GM21447 (cell line): Measurements from ENCODE around the gene PPP1R2B.
"Not testable (repeated sequence)": the region's sequence is repeated elsewhere in the genome, so short reads cannot be mapped to it uniquely, and the experiment has no call there.

Experiments used
- ATAC-seq: cut with Tn5 transposase; IDR thresholded peaks from one replicate; pipeline ENCODE4 v1.9.1; 2021; ENCODE audit not compliant: unreplicated experiment

PPP1R2B gene

GRCh38 chr5:156850206-156850751, at the start of gene PPP1R2B:
PPP1R2B (plus strand) TSS chr5:156850295; CDS start chr5:156850563, 268 bp downstream.
- no peak for ATAC-seq

- ATAC-seq = no peak
Observed at GRCh38 chr5:156800929-156801328, 49.2 kb upstream of the PPP1R2B start.

GRCh38 chr5:156802501-156802900, 47.6 kb upstream of the PPP1R2B start:
- ATAC-seq = no peak

GRCh38 chr5:156803404-156803803, 46.7 kb upstream of the PPP1R2B start:
- no peak for ATAC-seq

- ATAC-seq = no peak
Observed at GRCh38 chr5:156812959-156813358, 37.1 kb upstream of the PPP1R2B start.

GRCh38 chr5:156815988-156816599, 34.0 kb upstream of the PPP1R2B start:
- ATAC-seq = peak; percentile 64

- no peak for ATAC-seq
Observed at GRCh38 chr5:156819537-156819936, 30.6 kb upstream of the PPP1R2B start.

GRCh38 chr5:156819967-156820581, 30.0 kb upstream of the PPP1R2B start:
- ATAC-seq = no peak

- ATAC-seq = no peak
Observed at GRCh38 chr5:156824241-156824640, 25.9 kb upstream of the PPP1R2B start.

- no peak for ATAC-seq
Observed at GRCh38 chr5:156824800-156825199, 25.3 kb upstream of the PPP1R2B start.

GRCh38 chr5:156825688-156826087, 24.4 kb upstream of the PPP1R2B start:
- ATAC-seq = no peak

- peak; percentile 79 for ATAC-seq
Observed at GRCh38 chr5:156826150-156826549, 23.9 kb upstream of the PPP1R2B start.

- ATAC-seq = no peak
Observed at GRCh38 chr5:156834916-156835315, 15.2 kb upstream of the PPP1R2B start.

GRCh38 chr5:156835905-156836304, 14.2 kb upstream of the PPP1R2B start:
- ATAC-seq = peak; percentile 65

- ATAC-seq = no peak
Observed at GRCh38 chr5:156836846-156837245, 13.2 kb upstream of the PPP1R2B start.

- ATAC-seq = no peak
Observed at GRCh38 chr5:156838961-156839360, 11.1 kb upstream of the PPP1R2B start.

GRCh38 chr5:156841737-156842136, 8.4 kb upstream of the PPP1R2B start:
- no peak for ATAC-seq

- no peak for ATAC-seq
Observed at GRCh38 chr5:156846914-156847313, 3.2 kb upstream of the PPP1R2B start.

- not testable (repeated sequence) for ATAC-seq
Observed at GRCh38 chr5:156848447-156848846, 1.6 kb upstream of the PPP1R2B start.

GRCh38 chr5:156851880-156852279, 1.8 kb downstream of the PPP1R2B start:
- ATAC-seq = no peak

GRCh38 chr5:156853055-156853454, 3.0 kb downstream of the PPP1R2B start:
- not testable (repeated sequence) for ATAC-seq

GRCh38 chr5:156865427-156865826, 15.3 kb downstream of the PPP1R2B start:
- ATAC-seq = no peak

GRCh38 chr5:156870498-156870839, 20.4 kb downstream of the PPP1R2B start:
- no peak for ATAC-seq
